H9 (cell line): ENCODE results near the gene ALOX12B. TPM values are rescaled to one million over a fixed set of nuclear protein-coding genes. Genes with fewer than 3 reads are reported as not detected.

ENCODE experiments used
- DNase-seq: peaks from one replicate; pipeline ENCODE4 v3.0.0-alpha.2; 2017
- H2AFZ ChIP-seq: one replicate; pipeline ENCODE4 v1.6.1; 2013; ENCODE audit warnings: mild to moderate bottlenecking, low read length, control low read depth, moderate library complexity
- H2AK5ac ChIP-seq: 2 replicates; pipeline ENCODE4 v1.6.1; 2013; ENCODE audit warnings: low read length, control low read depth, mixed read lengths; ENCODE audit not compliant: insufficient read length
- H2BK120ac ChIP-seq: one replicate; pipeline ENCODE4 v1.6.1; 2013; ENCODE audit warnings: low read depth, mild to moderate bottlenecking, low read length, control low read depth, inconsistent platforms; ENCODE audit not compliant: poor library complexity, severe bottlenecking
- H2BK12ac ChIP-seq: 2 replicates; pipeline ENCODE4 v1.6.1; 2013; ENCODE audit warnings: low read length, control low read depth, mixed read lengths, low read depth; ENCODE audit not compliant: insufficient read length
- H2BK15ac ChIP-seq: 2 replicates; pipeline ENCODE4 v1.6.1; 2013; ENCODE audit warnings: low read depth, low read length, control low read depth
- H2BK20ac ChIP-seq: one replicate; pipeline ENCODE4 v1.6.1; 2013; ENCODE audit warnings: low read depth, mild to moderate bottlenecking, low read length, control low read depth, inconsistent platforms; ENCODE audit not compliant: poor library complexity, severe bottlenecking
- H2BK5ac ChIP-seq: 2 replicates; pipeline ENCODE4 v1.6.1; 2013; ENCODE audit warnings: low read length, control low read depth, mixed read lengths; ENCODE audit not compliant: insufficient read length
- H3K14ac ChIP-seq: 2 replicates; pipeline ENCODE4 v1.6.1; 2013; ENCODE audit warnings: low read length, control low read depth; ENCODE audit not compliant: insufficient read depth
- H3K18ac ChIP-seq: 2 replicates; pipeline ENCODE4 v1.6.1; 2013; ENCODE audit warnings: low read depth, mild to moderate bottlenecking, mixed read lengths, low read length, control low read depth; ENCODE audit not compliant: insufficient read length
- H3K23ac ChIP-seq: 2 replicates; pipeline ENCODE4 v1.6.1; 2013; ENCODE audit warnings: low read length, control low read depth, mixed read lengths, low read depth; ENCODE audit not compliant: insufficient read length
- H3K23me2 ChIP-seq: 2 replicates; pipeline ENCODE4 v1.6.1; 2013; ENCODE audit warnings: low read depth, mild to moderate bottlenecking, mixed read lengths, low read length, control low read depth; ENCODE audit not compliant: insufficient read length, poor library complexity, severe bottlenecking
- H3K27ac ChIP-seq: 2 replicates; pipeline ENCODE4 v1.5.1; 2013; ENCODE audit warnings: low read length, control low read depth, mixed read lengths, low read depth; ENCODE audit not compliant: insufficient read length
- H3K27me3 ChIP-seq: 2 replicates; pipeline ENCODE4 v1.6.1; 2013; ENCODE audit warnings: low read length, control low read depth, inconsistent platforms; ENCODE audit not compliant: insufficient read depth
- H3K4ac ChIP-seq: 2 replicates; pipeline ENCODE4 v1.6.1; 2013; ENCODE audit warnings: low read depth, mild to moderate bottlenecking, control low read depth, inconsistent platforms, low read length, moderate library complexity
- H3K4me1 ChIP-seq: 2 replicates; pipeline ENCODE4 v1.6.1; 2013; ENCODE audit warnings: low read length, control low read depth, inconsistent platforms; ENCODE audit not compliant: insufficient read depth
- H3K4me2 ChIP-seq: 2 replicates; pipeline ENCODE4 v1.6.1; 2013; ENCODE audit warnings: low read length, control low read depth, mixed read lengths; ENCODE audit not compliant: insufficient read length, insufficient read depth
- H3K56ac ChIP-seq: 2 replicates; pipeline ENCODE4 v1.6.1; 2013; ENCODE audit warnings: low read depth, mild to moderate bottlenecking, mixed read lengths, low read length, control low read depth; ENCODE audit not compliant: insufficient read length
- H3K79me1 ChIP-seq: 2 replicates; pipeline ENCODE4 v1.6.1; 2013; ENCODE audit warnings: low read depth, mild to moderate bottlenecking, moderate library complexity, low read length, control low read depth, inconsistent platforms; ENCODE audit not compliant: insufficient read depth, poor library complexity, severe bottlenecking
- H3K79me2 ChIP-seq: 2 replicates; pipeline ENCODE4 v1.6.1; 2013; ENCODE audit warnings: low read length, control low read depth, inconsistent platforms; ENCODE audit not compliant: insufficient read depth
- H3K9ac ChIP-seq: 2 replicates; pipeline ENCODE4 v1.6.1; 2013; ENCODE audit warnings: low read length, control low read depth, mixed read lengths; ENCODE audit not compliant: insufficient read length; ENCODE audit errors: extremely low read depth
- H3K9me3 ChIP-seq: one replicate; pipeline ENCODE4 v1.6.1; 2013; ENCODE audit warnings: low read depth, low read length, inconsistent platforms; ENCODE audit not compliant: control insufficient read depth
- H3T11ph ChIP-seq: one replicate; pipeline ENCODE4 v1.6.1; 2013; ENCODE audit warnings: mild to moderate bottlenecking, low read length, control low read depth, inconsistent platforms
- H4K20me1 ChIP-seq: one replicate; pipeline ENCODE4 v1.6.1; 2013; ENCODE audit not compliant: control insufficient read depth, insufficient read length, insufficient read depth
- H4K5ac ChIP-seq: 2 replicates; pipeline ENCODE4 v1.6.1; 2013; ENCODE audit warnings: low read depth, mild to moderate bottlenecking, mixed read lengths, low read length, control low read depth; ENCODE audit not compliant: insufficient read length
- H4K8ac ChIP-seq: replicated peaks from 2 replicates; pipeline ENCODE4 v1.6.1; 2013; ENCODE audit warnings: low read length, control low read depth, mixed read lengths, low read depth; ENCODE audit not compliant: insufficient read length
- H4K91ac ChIP-seq: 2 replicates; pipeline ENCODE4 v1.6.1; 2013; ENCODE audit warnings: low read depth, mild to moderate bottlenecking, moderate library complexity, mixed read lengths, low read length, control low read depth; ENCODE audit not compliant: insufficient read length
- H3K27ac Mint-ChIP-seq, 3 experiments: 2 replicates in 2 of 3; 3 replicates in 1 of 3; pipeline ENCODE4 v1.8.0; 2020 to 2021; ENCODE audit warnings: mixed read lengths in 3 of 3, mild to moderate bottlenecking in 1 of 3, moderate library complexity in 1 of 3
- H3K27me3 Mint-ChIP-seq: 2 replicates; pipeline ENCODE4 v1.8.0; 2021; ENCODE audit warnings: low read depth, mild to moderate bottlenecking, moderate library complexity, mixed read lengths
- H3K36me3 Mint-ChIP-seq, 3 experiments: 2 replicates in 2 of 3; 3 replicates in 1 of 3; pipeline ENCODE4 v1.8.0; 2020 to 2021; ENCODE audit warnings: low read depth in 3 of 3, mixed read lengths in 3 of 3; ENCODE audit not compliant: insufficient read depth in 1 of 3
- H3K4me1 Mint-ChIP-seq, 2 experiments: 2 replicates each; pipeline ENCODE4 v1.8.0; 2020; ENCODE audit warnings: mixed read lengths in 2 of 2
- H3K4me3 Mint-ChIP-seq, 2 experiments: 2 replicates in 1 of 2; 3 replicates in 1 of 2; pipeline ENCODE4 v1.8.0; 2020 to 2021; ENCODE audit warnings: mild to moderate bottlenecking in 2 of 2, mixed read lengths in 2 of 2, moderate library complexity in 1 of 2
- H3K9me3 Mint-ChIP-seq, 2 experiments: 2 replicates in 1 of 2; 3 replicates in 1 of 2; pipeline ENCODE4 v1.8.0; 2020; ENCODE audit warnings: mild to moderate bottlenecking in 2 of 2, mixed read lengths in 2 of 2, moderate library complexity in 1 of 2
- CTCF ChIP-seq: fragments of 200-600 bp; sonication (generic); conservative IDR thresholded peaks from 3 replicates; pipeline ENCODE4 v1.8.0; 2021; ENCODE audit warnings: antibody characterized with exemption, mild to moderate bottlenecking
- WGBS: extraction: QIAGEN DNeasy Blood & Tissue Kit; methylation state at CpG from one replicate; pipeline ENCODE4 v1.1.7; 2013; ENCODE audit warnings: missing lambda C conversion rate, low lambda C conversion rate, mixed read lengths; ENCODE audit not compliant: insufficient read length; ENCODE audit errors: extremely low coverage; 5-methylcytosine and 5-hydroxymethylcytosine counted together
- total RNA-seq: library from RNA; stranded (reverse); gene quantifications from 2 replicates; pipeline ENCODE4 v1.2.1, GENCODE V29; 2021

ALOX12B gene
- total RNA-seq, 1 experiment from 2014 or later, result 1.2 TPM

DNA sequence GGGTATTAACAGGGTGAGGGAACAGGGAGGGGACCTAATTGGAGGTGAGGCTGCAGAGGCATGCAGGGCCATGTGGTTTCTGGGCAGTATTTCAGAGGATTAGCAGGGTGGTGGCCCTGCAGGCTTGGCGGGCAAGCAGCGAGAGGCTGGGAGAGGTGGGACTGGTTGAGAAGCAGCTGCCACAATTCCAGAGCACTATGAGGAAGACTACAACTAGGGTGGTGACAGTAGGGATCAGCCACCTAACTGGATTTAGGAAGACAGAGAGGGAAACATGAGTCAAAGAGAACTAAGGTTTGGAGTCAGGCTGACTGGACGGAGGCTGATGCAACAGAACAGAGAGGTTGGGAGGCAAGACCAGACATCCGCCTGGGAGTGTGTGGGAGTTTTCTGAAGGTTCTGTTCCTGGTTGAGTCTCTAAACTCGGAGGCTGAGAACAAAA, 18.5 kb upstream of the ALOX12B start:
- Histone ChIP-seq H3K4me2 (no peak overlapping the region), H2AFZ (no peak overlapping the region), H3K9ac (no peak overlapping the region), H4K91ac (no peak overlapping the region), H3K27ac (no peak overlapping the region), H3K56ac (no peak overlapping the region), H3K23ac (no peak overlapping the region), H3K23me2 (peaks cover 6% of the 10 kb centered on the region), H2BK120ac (no peak overlapping the region), H4K8ac (no peak overlapping the region), H3K4me1 (no peaks in the 10 kb centered on the region), H3K79me1 (no peaks in the 10 kb centered on the region), H2BK20ac (no peak overlapping the region), H3K14ac (no peak overlapping the region), H2BK12ac (no peak overlapping the region), H3K79me2 (no peaks in the 10 kb centered on the region), H3K4ac (no peak overlapping the region), H3K18ac (peak overlapping the region; percentile 50), H2AK5ac (no peak overlapping the region), H2BK15ac (no peak overlapping the region), H2BK5ac (no peak overlapping the region), H4K5ac (no peak overlapping the region), H3K9me3 (no peaks in the 10 kb centered on the region), H3T11ph (no peak overlapping the region), H3K27me3 (peaks cover 3% of the 10 kb centered on the region; the same call in 1 of the 2 replicates), H4K20me1 (no peaks in the 10 kb centered on the region)
- Mint-ChIP-seq H3K9me3 (no peaks in the 10 kb centered on the region), H3K27ac (peak overlapping the region in 1 of 3 experiments; percentile 16; a peak in 1 of 7 replicates), H3K27me3 (peaks cover 54% of the 10 kb centered on the region), H3K36me3 (no peaks in the 10 kb centered on the region), H3K4me1 (peaks cover 10 to 14% of the 10 kb centered on the region in 2 experiments), H3K4me3 (no peak overlapping the region)
- no peak for TF ChIP-seq CTCF
- no peak for DNase-seq
- WGBS, result no CpG with 5 or more reads among the region's 5 CpGs
